GM23248 (cell line): ENCODE results near the gene CCDC175.

Source experiments
- EZH2 ChIP-seq: fragments of 200-600 bp; sonication (generic); IDR thresholded peaks from 2 replicates; pipeline ENCODE4 v1.6.1; 2018; ENCODE audit warnings: antibody characterized with exemption, mild to moderate bottlenecking; ENCODE audit not compliant: insufficient read depth, poor library complexity, severe bottlenecking
- EZH2phosphoT487 ChIP-seq: fragments of 200-600 bp; sonication (generic); IDR thresholded peaks from 2 replicates; pipeline ENCODE4 v1.6.1; 2018; ENCODE audit warnings: antibody characterized with exemption, moderate library complexity, mild to moderate bottlenecking, low read depth; ENCODE audit not compliant: insufficient read depth

DNA sequence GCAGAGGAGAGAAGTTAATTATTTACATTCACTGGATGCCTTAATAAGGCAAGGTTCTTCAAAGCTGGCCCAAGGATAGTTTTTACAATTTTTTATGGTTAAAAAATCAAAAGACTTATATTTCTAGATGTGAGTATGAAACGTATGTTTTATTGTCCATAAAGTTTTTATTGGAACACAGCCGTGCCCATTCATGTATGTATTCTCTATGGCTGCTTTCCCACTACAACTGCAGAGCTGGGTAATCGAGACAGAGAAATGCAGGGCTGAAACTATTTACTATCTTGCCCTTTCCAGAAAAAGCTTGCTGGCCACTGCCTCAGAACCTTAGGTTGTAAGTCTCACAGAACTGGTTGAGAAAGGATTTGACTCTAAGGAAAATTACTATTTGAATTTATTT, 75.9 kb downstream of the CCDC175 start:
- TF ChIP-seq EZH2 (no peak), EZH2phosphoT487 (no peak)
